ENCODE data around the gene TIMM17A. TPM values are rescaled to one million over a fixed set of nuclear protein-coding genes. Genes with fewer than 3 reads are reported as not detected.

The TIMM17A gene
- total and polyA plus RNA-seq, 2 of the 4 experiments (the other 2 are of a cell fraction): 80.4 to 87.3 TPM

DNA sequence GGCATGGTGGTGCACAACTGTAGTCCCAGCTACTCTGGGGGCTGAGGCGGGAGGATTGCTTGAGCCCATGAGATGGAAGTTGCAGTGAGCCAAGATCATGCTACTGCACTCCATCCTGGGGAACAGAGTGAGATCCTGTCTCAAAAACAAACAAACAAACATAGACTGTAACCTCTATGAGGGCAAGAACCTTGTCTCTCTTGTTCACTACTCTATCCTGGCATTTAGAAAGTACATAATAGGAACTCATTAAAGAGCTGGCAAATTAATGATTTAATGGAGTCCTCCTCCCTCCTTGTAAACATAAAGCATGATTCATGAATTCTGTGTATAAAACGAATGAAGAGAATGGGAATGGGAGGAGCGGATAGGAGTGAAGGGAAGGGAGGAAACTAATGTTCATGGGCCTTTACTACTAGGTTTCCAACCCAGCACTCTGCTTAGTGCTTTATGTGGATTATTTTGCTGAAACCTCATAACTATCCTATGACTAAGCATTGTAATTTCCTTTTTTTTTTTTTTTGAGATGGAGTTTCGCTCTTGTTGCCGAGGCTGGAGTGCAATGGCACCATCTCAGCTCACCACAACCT is 17.6 kb upstream of the TIMM17A start:
- BruUV-seq (replicated peaks): no TSS peak
- Histone ChIP-seq H4K20me1 (ENCODE audit: insufficient read depth, low read length) (peaks cover 6% of the 10 kb centered on the region), H2BK20ac (ENCODE audit: low read depth, low read length) (peak overlapping the region; percentile 42; the same call in 1 of the 2 replicates), H3K4ac (ENCODE audit: low read depth, low read length) (peak overlapping the region; percentile 67), H3K27ac (ENCODE audit: insufficient read depth, low read length) (peak overlapping the region; percentile 76), H3K4me2 (ENCODE audit: low read depth, low read length) (peak overlapping the region; percentile 8; the same call in 1 of the 2 replicates), H3K56ac (ENCODE audit: extremely low read depth, insufficient read depth, low read length) (no peak overlapping the region), H3K9ac (ENCODE audit: low read depth, low read length) (no peak overlapping the region), H3K27me3 (ENCODE audit: control insufficient read depth, insufficient read depth, low read length) (no peaks in the 10 kb centered on the region), H2AK9ac (replicated peaks; ENCODE audit: low read depth, low read length, poor library complexity) (no peak overlapping the region), H3K4me1 (ENCODE audit: control insufficient read depth, insufficient read depth, low read length) (peaks cover 35% of the 10 kb centered on the region), H3K23ac (ENCODE audit: low read depth, low read length) (peak overlapping the region; percentile 25; the same call in 1 of the 2 replicates), H3K9me3 (ENCODE audit: control insufficient read depth, insufficient read depth, low read length) (no peaks in the 10 kb centered on the region; the same call in 1 of the 2 replicates), H2AFZ (replicated peaks; ENCODE audit: low read length, poor library complexity) (no peak overlapping the region), H3K14ac (replicated peaks; ENCODE audit: low read depth, low read length) (peak overlapping the region; percentile 57), H3K9me1 (ENCODE audit: insufficient read depth, low read length) (peaks cover 34% of the 10 kb centered on the region), H2BK120ac (ENCODE audit: low read depth, low read length) (peak overlapping the region; percentile 57), H3K4me3 (ENCODE audit: insufficient read depth, low read depth, low read length) (no peak overlapping the region), H2BK5ac (ENCODE audit: low read depth, low read length, poor library complexity, severe bottlenecking) (peak overlapping the region; percentile 94), H4K91ac (ENCODE audit: insufficient read depth, low read depth, low read length) (peak overlapping the region; percentile 64; the same call in 1 of the 2 replicates), H3K79me1 (ENCODE audit: low read depth in 1 of 2, low read length in 2 of 2) (peaks cover 22 to 68% of the 10 kb centered on the region in 2 experiments), H4K5ac (ENCODE audit: low read depth, low read length) (peak overlapping the region; percentile 62; the same call in 1 of the 2 replicates), H2AK5ac (ENCODE audit: low read depth, low read length) (peak overlapping the region; percentile 46; the same call in 1 of the 2 replicates), H4K8ac (ENCODE audit: low read depth in 2 of 2, low read length in 2 of 2) (peak overlapping the region in 1 of 2 experiments; percentile 81; a peak in 2 of 4 replicates), H2BK15ac (ENCODE audit: low read depth, low read length) (0 out of 3 replicates have a peak overlapping the region, but pooled peaks have one; percentile 37), H3K36me3 (ENCODE audit: control insufficient read depth, insufficient read depth, low read length) (0 out of 2 replicates have a peak, but pooled peaks cover 2% of the 10 kb centered on the region), H3K18ac (ENCODE audit: low read depth, low read length) (peak overlapping the region; percentile 88; the same call in 1 of the 2 replicates)
- DNase-seq (peak; percentile 93), ATAC-seq (ENCODE audit: low read depth) (peak; percentile 83)
- TF ChIP-seq CHD1 (IDR thresholded peaks at IDR 0.05; ENCODE audit: low read depth, low read length): no peak
- TF ChIP-seq MAFK (IDR thresholded peaks at IDR 0.05; ENCODE audit: low read depth, low read length): peak; percentile 11; the same call in 1 of the 2 replicates
- TF ChIP-seq NFE2L2 (IDR thresholded peaks at IDR 0.05; ENCODE audit: low read depth, low read length): peak; percentile 11; the same call in 1 of the 2 replicates
- dilution Hi-C loops (cut with HindIII; ENCODE audit: low sequenced_read_pairs, unreplicated experiment) (no loop called here), in situ Hi-C loops (cut with MboI; ENCODE audit: low sequenced_read_pairs) (no loop called here), intact Hi-C loops (cut with micrococcal nuclease) (no loop called here)
- no CpG with 5 or more reads among the region's 5 CpGs for WGBS, 2 experiments (ENCODE audit: extremely low coverage in 2 of 2, insufficient read length in 1 of 2)
- POLR2A ChIA-PET (ENCODE audit: unreplicated experiment): interaction anchor here (0.6 kb wide), 1 partner anchor 9 kb away, joined by 4 read pairs; the partner anchor contains the start of gene LMOD1
- CTCF ChIA-PET: interaction anchor here (2.3 kb wide), 1 partner anchor 42 kb away, joined by 5 read pairs; no protein-coding TSS in a partner anchor

Data from IMR-90 (cell line).